HG03354 (cell line): ENCODE data around the gene GIMAP6.
"Not testable (repeated sequence)": the region's sequence is repeated elsewhere in the genome, so short reads cannot be mapped to it uniquely, and the experiment has no call there.

Source experiments
- ATAC-seq: cut with Tn5 transposase; IDR thresholded peaks from one replicate; pipeline ENCODE4 v1.9.1; 2021; ENCODE audit warnings: mild to moderate bottlenecking; ENCODE audit not compliant: unreplicated experiment, poor library complexity, severe bottlenecking

Gene GIMAP6

GRCh38 chr7:150648353-150649079 is 16.3 kb upstream of the GIMAP6 start:
- no peak for ATAC-seq

- no peak for ATAC-seq
Observed at GRCh38 chr7:150645259-150646020, 13.3 kb upstream of the GIMAP6 start.

- ATAC-seq: no peak
Observed at GRCh38 chr7:150642926-150643325, 10.7 kb upstream of the GIMAP6 start.

- no peak for ATAC-seq
Observed at GRCh38 chr7:150641854-150642253, 9.7 kb upstream of the GIMAP6 start.

GRCh38 chr7:150633926-150634325 is 1.7 kb upstream of the GIMAP6 start:
- no peak for ATAC-seq

- ATAC-seq: peak; percentile 55
Observed at GRCh38 chr7:150631084-150631826, 930 bp downstream of the GIMAP6 start.

GRCh38 chr7:150629347-150629746 is 2.8 kb downstream of the GIMAP6 start:
- no peak for ATAC-seq

- no peak for ATAC-seq
Observed at GRCh38 chr7:150627959-150628358, 4.2 kb downstream of the GIMAP6 start.

- no peak for ATAC-seq
Observed at GRCh38 chr7:150626696-150627095, 5.5 kb downstream of the GIMAP6 start.

- peak; percentile 35 for ATAC-seq
Observed at GRCh38 chr7:150621376-150621775, 10.8 kb downstream of the GIMAP6 start.

- peak; percentile 57 for ATAC-seq
Observed at GRCh38 chr7:150620617-150621371, 11.4 kb downstream of the GIMAP6 start.

- no peak for ATAC-seq
Observed at GRCh38 chr7:150620061-150620460, 12.1 kb downstream of the GIMAP6 start.

- ATAC-seq: not testable (repeated sequence)
Observed at GRCh38 chr7:150615221-150615755, 16.9 kb downstream of the GIMAP6 start.

- not testable (repeated sequence) for ATAC-seq
Observed at GRCh38 chr7:150614426-150614825, 17.8 kb downstream of the GIMAP6 start.

- ATAC-seq: no peak
Observed at GRCh38 chr7:150613880-150614279, 18.3 kb downstream of the GIMAP6 start.

- ATAC-seq: no peak
Observed at GRCh38 chr7:150612925-150613324, 19.3 kb downstream of the GIMAP6 start.

- no peak for ATAC-seq
Observed at GRCh38 chr7:150610233-150610632, 22.0 kb downstream of the GIMAP6 start.

GRCh38 chr7:150603600-150603999 is 28.6 kb downstream of the GIMAP6 start:
- ATAC-seq: not testable (repeated sequence)

- no peak for ATAC-seq
Observed at GRCh38 chr7:150595361-150595760, 36.8 kb downstream of the GIMAP6 start.

GRCh38 chr7:150594805-150595204 is 37.4 kb downstream of the GIMAP6 start:
- ATAC-seq: no peak
